ENCODE results near the gene CEP78.
"Not testable (repeated sequence)": the region's sequence is repeated elsewhere in the genome, so short reads cannot be mapped to it uniquely, and the experiment has no call there.

Gene CEP78

GRCh38 chr9:78235762-78236550, at the start of gene CEP78:
CEP78 (plus strand) TSS chr9:78236075; CDS start chr9:78236351, 276 bp downstream.
- peak; percentile 85 for DNase-seq

- DNase-seq, result no peak
These were observed 48.0 kb upstream of the CEP78 start for GRCh38 chr9:78187763-78188484.

- no peak for DNase-seq
These were observed 47.3 kb upstream of the CEP78 start for GRCh38 chr9:78188594-78188993.

- DNase-seq, result no peak
These were observed 46.9 kb upstream of the CEP78 start for GRCh38 chr9:78189001-78189400.

GRCh38 chr9:78189461-78189860, 46.4 kb upstream of the CEP78 start:
- DNase-seq, result no peak

GRCh38 chr9:78191931-78192330, 43.9 kb upstream of the CEP78 start:
- no peak for DNase-seq

GRCh38 chr9:78196258-78196657, 39.6 kb upstream of the CEP78 start:
- DNase-seq, result no peak

GRCh38 chr9:78201158-78201777, 34.6 kb upstream of the CEP78 start:
- peak; percentile 48 for DNase-seq

GRCh38 chr9:78207319-78207718, 28.6 kb upstream of the CEP78 start:
- DNase-seq, result no peak

GRCh38 chr9:78207901-78208300, 28.0 kb upstream of the CEP78 start:
- no peak for DNase-seq

GRCh38 chr9:78209127-78209526, 26.7 kb upstream of the CEP78 start:
- DNase-seq, result no peak

GRCh38 chr9:78210841-78211301, 25.0 kb upstream of the CEP78 start:
- DNase-seq, result no peak

- DNase-seq, result no peak
These were observed 23.0 kb upstream of the CEP78 start for GRCh38 chr9:78212868-78213267.

- DNase-seq, result no peak
These were observed 22.2 kb upstream of the CEP78 start for GRCh38 chr9:78213712-78214111.

GRCh38 chr9:78214492-78214891, 21.4 kb upstream of the CEP78 start:
- DNase-seq, result no peak

GRCh38 chr9:78215706-78216105, 20.2 kb upstream of the CEP78 start:
- no peak for DNase-seq

- DNase-seq, result no peak
These were observed 17.0 kb upstream of the CEP78 start for GRCh38 chr9:78218890-78219289.

GRCh38 chr9:78221425-78221824, 14.4 kb upstream of the CEP78 start:
- no peak for DNase-seq

GRCh38 chr9:78221841-78222240, 14.0 kb upstream of the CEP78 start:
- not testable (repeated sequence) for DNase-seq

GRCh38 chr9:78230761-78231160, 5.1 kb upstream of the CEP78 start:
- no peak for DNase-seq

- not testable (repeated sequence) for DNase-seq
These were observed 3.4 kb upstream of the CEP78 start for GRCh38 chr9:78232471-78232870.

GRCh38 chr9:78234810-78235209, 1.1 kb upstream of the CEP78 start:
- DNase-seq, result no peak

GRCh38 chr9:78235256-78235761, 566 bp upstream of the CEP78 start:
- no peak for DNase-seq

- no peak for DNase-seq
These were observed 656 bp downstream of the CEP78 start for GRCh38 chr9:78236551-78236910.

Data from stimulated activated naive CD4-positive, alpha-beta T cell treated with Interleukin-2 at 50 U/mL for 16 hours (primary cell).